Measurements from ENCODE around the gene GTPBP3.

GTPBP3 gene

DNA sequence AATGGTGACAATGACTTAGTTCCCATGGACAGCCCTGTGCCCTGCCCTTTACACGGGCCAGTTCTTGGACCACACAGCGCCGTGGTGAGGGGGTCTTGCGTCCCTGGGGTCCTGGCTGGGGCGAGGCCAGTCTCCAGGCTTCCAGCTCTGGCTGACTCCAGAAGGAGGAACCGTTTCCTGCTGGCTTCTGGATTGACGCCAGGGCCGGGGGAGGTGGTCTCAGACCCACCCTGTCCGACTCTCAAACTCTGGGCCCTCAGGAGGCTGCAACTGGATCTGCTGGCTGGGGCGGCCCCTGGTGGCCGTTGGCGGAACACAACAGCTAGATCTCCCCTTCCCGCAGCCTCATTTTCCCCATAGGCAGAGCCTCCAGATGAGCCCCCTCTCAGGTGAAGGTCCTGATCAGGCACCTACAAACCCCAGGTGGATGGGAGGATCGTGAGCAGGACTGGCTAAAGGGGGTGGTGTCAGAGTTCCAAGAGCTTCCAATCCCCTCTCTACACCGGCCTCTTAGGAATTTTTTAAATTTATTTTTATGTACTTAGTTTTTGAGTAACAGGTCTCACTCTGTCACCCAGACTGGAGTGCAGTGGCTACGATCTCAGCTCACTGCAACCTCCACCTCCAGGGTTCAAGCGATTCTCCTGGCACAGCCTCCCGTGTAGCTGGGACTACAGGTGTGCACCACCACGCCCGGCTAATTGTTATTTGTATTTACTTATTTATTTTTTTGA lies 48.7 kb downstream of the GTPBP3 start:
- CTCF ChIA-PET, result interaction anchor here (0.7 to 7.8 kb wide), 29 partner anchors 8 to 614 kb away, joined by 3 to 52 read pairs (median 4); partner anchors contain the start of genes ANKLE1, CCDC194, DDA1 and MVB12A
- Mint-ChIP-seq H3K27me3 (peaks cover 43% of the 10 kb centered on the region), H3K4me1 (peaks cover 24% of the 10 kb centered on the region), H3K36me3 (no peaks in the 10 kb centered on the region), H3K9me3 (peaks cover 3% of the 10 kb centered on the region), H3K4me3 (no peak overlapping the region), H3K27ac (no peak overlapping the region)
- peak; percentile 74 for DNase-seq

DNA sequence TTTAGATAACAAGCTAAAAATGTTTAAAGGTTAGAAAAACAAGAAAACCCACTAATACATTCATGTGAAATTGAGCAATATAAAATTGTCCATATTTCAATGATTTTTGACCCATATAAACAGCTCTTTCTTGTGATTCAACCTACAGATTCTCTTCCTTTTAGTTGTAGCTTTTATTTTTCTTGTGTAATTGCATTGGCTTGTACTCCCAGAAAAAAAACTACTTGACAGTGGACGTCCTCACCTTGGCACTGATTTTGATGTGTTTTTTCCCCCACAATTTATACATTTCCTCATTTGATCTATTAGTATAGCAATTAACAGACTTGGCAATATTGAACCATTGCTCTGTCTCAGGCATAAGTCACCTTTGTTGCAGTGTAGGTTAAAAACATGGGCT lies 51.9 kb downstream of the GTPBP3 start:
- peaks cover 3% of the 10 kb centered on the region for H3K9me3 Mint-ChIP-seq
- H3K36me3 Mint-ChIP-seq, result no peaks in the 10 kb centered on the region
- CTCF ChIA-PET, result interaction anchor here (0.8 to 7.8 kb wide), 10 partner anchors 9 to 106 kb away, joined by 3 to 52 read pairs (median 4); partner anchors contain the start of gene MVB12A
- H3K27ac Mint-ChIP-seq, result no peak overlapping the region
- no peak overlapping the region for H3K4me3 Mint-ChIP-seq
- no peak for DNase-seq
- H3K4me1 Mint-ChIP-seq, result peaks cover 21% of the 10 kb centered on the region
- peaks cover 57% of the 10 kb centered on the region for H3K27me3 Mint-ChIP-seq

DNA sequence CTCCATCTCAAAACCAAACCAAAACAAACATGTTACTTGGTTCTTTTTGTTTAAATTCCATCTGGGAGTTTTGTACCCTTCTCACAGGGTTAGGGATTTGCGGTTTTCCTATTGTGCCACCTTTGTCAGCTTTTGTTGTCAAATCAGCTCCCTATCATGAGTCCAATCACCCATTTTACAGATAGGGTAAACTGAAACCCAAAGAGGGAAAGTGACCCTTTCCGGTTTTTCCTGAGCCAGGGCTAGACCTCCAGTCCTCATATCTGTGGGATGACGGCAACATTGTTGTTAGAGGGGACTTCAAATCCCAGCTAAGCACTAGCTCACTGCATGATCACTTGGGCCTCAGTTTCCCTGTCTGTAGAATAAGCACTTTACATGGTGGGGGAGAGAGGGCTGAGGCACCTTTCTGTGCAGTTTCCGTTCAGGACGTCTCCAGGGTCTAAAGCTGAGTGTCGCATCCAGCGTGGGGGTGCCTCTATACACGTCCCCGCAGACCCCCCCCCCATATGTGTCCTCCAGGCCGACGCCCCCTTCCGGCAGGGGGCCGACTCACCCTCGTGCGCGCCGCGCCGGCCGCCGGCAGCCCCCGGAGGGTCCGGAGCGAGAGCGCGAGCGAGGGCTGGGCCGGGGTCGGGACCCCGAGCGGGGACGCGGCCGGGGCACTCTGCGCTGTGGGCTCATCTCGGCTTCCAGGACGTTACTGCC lies 52.8 kb downstream of the GTPBP3 start:
- peaks cover 3% of the 10 kb centered on the region for H3K36me3 Mint-ChIP-seq
- peak overlapping the region; percentile 81 for H3K4me3 Mint-ChIP-seq
- H3K27me3 Mint-ChIP-seq, result peaks cover 57% of the 10 kb centered on the region
- H3K4me1 Mint-ChIP-seq, result peaks cover 26% of the 10 kb centered on the region
- peak; percentile 33 for DNase-seq
- H3K9me3 Mint-ChIP-seq, result peaks cover 3% of the 10 kb centered on the region
- CTCF ChIA-PET, result interaction anchor here (1.2 to 7.8 kb wide), 5 partner anchors 43 to 96 kb away, joined by 3 to 52 read pairs (median 8); no protein-coding TSS in a partner anchor
- H3K27ac Mint-ChIP-seq, result no peak overlapping the region

DNA sequence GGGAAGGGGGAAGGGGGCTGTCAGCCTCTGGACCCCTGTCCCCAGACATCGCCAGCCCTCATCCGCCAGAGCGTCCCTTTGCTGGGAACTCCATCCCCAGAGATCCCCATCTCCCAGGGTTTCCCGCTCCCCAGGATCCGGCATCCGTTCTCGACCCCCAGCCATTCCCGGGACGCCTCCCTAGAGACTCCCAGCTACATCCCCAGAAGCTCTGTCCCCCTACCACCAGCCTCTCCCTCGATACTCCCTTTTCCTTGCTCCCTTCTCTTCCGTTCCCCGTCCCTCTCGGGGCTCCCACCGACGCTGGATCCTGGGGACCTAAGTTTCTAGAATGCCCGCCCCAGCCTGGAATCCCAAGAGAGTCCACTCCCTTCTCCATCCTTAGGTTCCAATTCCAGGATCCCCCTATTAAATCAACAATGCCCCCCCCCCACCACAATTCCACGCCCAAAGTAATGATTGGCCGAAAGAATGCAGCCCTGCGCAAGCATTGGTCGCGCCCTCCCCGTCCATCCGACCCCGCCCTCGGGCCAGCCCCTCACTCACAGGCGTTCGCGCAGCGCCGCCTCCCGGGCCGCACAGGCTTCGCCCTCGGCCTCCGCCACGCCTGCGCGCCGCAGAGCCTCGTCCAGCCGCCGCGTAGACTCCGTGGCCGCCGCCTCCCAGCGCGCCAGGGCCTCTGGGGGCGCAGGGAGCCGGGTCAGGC lies 53.5 kb downstream of the GTPBP3 start:
- H3K27me3 Mint-ChIP-seq, result peaks cover 55% of the 10 kb centered on the region
- CTCF ChIA-PET, result interaction anchor here (0.7 to 7.8 kb wide), 4 partner anchors 43 to 110 kb away, joined by 3 to 52 read pairs (median 9); no protein-coding TSS in a partner anchor
- peak; percentile 92 for DNase-seq
- H3K36me3 Mint-ChIP-seq, result peaks cover 4% of the 10 kb centered on the region
- peaks cover 30% of the 10 kb centered on the region for H3K4me1 Mint-ChIP-seq
- peaks cover 3% of the 10 kb centered on the region for H3K9me3 Mint-ChIP-seq
- peak overlapping the region; percentile 81 for H3K4me3 Mint-ChIP-seq
- no peak overlapping the region for H3K27ac Mint-ChIP-seq

DNA sequence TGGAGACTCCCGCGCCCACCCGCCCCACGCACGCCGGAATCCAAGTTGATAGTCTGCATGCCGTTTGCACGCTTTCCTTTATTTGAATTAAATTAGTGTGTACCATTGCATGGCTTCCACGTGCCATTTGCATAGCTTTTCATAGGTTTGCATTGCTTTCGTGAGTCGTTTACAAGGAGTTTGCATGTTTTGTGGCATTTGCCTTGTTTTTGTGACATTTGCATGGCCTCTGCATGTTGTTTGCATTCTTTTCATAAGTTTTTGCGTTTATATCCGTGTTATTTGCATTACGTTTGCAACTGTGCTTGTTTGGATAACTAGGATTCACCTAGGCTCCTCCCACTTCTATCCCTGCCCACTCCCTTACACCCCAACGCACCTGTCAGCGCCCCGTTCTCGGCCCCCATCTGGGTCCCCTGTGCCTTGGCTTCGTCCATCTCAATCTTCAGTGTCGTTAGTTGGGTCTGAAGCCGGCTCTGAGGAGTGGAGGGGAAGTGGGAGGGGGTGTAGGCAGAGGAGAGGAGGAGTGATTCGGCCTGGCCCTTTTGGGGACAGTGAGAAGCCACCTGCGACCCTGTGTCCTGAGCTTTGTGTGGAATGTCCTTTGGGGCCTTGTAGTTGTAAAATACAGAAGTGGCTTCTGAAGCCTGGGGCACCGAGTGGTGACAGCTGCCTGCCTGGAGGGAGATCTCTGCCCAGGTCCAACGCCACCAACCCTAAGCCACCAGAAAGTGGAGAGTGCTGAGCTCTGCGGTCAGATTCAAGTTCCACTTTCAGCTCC lies 54.2 kb downstream of the GTPBP3 start:
- peaks cover 3% of the 10 kb centered on the region for H3K9me3 Mint-ChIP-seq
- CTCF ChIA-PET, result interaction anchor here (0.7 to 7.8 kb wide), 5 partner anchors 44 to 133 kb away, joined by 3 to 52 read pairs (median 3); no protein-coding TSS in a partner anchor
- no peak overlapping the region for H3K27ac Mint-ChIP-seq

More for the DNA sequence above, 54.2 kb downstream of the GTPBP3 start:
- Mint-ChIP-seq H3K36me3 (peaks cover 4% of the 10 kb centered on the region), H3K4me3 (peak overlapping the region; percentile 81), H3K27me3 (peaks cover 52% of the 10 kb centered on the region), H3K4me1 (peaks cover 30% of the 10 kb centered on the region)
- no peak for DNase-seq

All from activated naive CD4-positive, alpha-beta T cell treated with anti-CD3 and anti-CD28 coated beads, Interleukin-2, amount 10 ng/mL, durations not matched to agents 7 days and 5 days (primary cell).